ENCODE measurements around the gene SPATA32.

GRCh38 chr17:45283711-45284110, 21.8 kb upstream of the SPATA32 start:
- TF ChIP-seq CTCF (IDR thresholded peaks at IDR 0.05) (no peak), EP300 (IDR thresholded peaks at IDR 0.05; ENCODE audit: low read depth) (no peak), POLR2A (IDR thresholded peaks at IDR 0.05) (no peak), POLR2AphosphoS5 (IDR thresholded peaks at IDR 0.05) (no peak)

Measured in transverse colon (tissue), 4 donors.